ENCODE data around the gene JPT1.

Gene JPT1

GRCh38 chr17:75152922-75153779 is 1.2 kb downstream of the JPT1 start:
- no peak for TF ChIP-seq ZNF384 (IDR thresholded peaks at IDR 0.05)
- TF ChIP-seq FOXM1 (IDR thresholded peaks at IDR 0.05; ENCODE audit: borderline replicate concordance), result no peak
- peak; percentile 56 for TF ChIP-seq L3MBTL2 (conservative IDR thresholded peaks at IDR 0.05)
- ChIA-PET POLR2A (no interaction called here), CTCF (no interaction called here)
- peak; percentile 44 for DNase-seq (ENCODE audit: extremely low spot score)

- no peak for TF ChIP-seq BHLHE40 (IDR thresholded peaks at IDR 0.05; ENCODE audit: borderline replicate concordance)
- no peak for TF ChIP-seq SP1 (IDR thresholded peaks at IDR 0.05)
- TF ChIP-seq PKNOX1 (IDR thresholded peaks at IDR 0.05), result no peak
- no peak for TF ChIP-seq TARDBP (IDR thresholded peaks at IDR 0.05)
- no peak for TF ChIP-seq CTBP1 (IDR thresholded peaks at IDR 0.05; ENCODE audit: borderline replicate concordance)
- TF ChIP-seq LEF1 (IDR thresholded peaks at IDR 0.05; ENCODE audit: borderline replicate concordance), result no peak
- no peak for TF ChIP-seq ELF4 (IDR thresholded peaks at IDR 0.05)
- TF ChIP-seq FOXM1 (IDR thresholded peaks at IDR 0.05; ENCODE audit: borderline replicate concordance), result no peak
- no peak for TF ChIP-seq NFRKB (IDR thresholded peaks at IDR 0.05)
- TF ChIP-seq L3MBTL2 (conservative IDR thresholded peaks at IDR 0.05), result no peak
- no peak for TF ChIP-seq ZNF384 (IDR thresholded peaks at IDR 0.05)
- no peak for TF ChIP-seq HDGF (IDR thresholded peaks at IDR 0.05; ENCODE audit: borderline replicate concordance)
- TF ChIP-seq ARNT (IDR thresholded peaks at IDR 0.05), result no peak
- no peak for TF ChIP-seq FOXA1 (IDR thresholded peaks at IDR 0.05)
- TF ChIP-seq SUZ12 (IDR thresholded peaks at IDR 0.05), result no peak
- TF ChIP-seq FOXK2 (IDR thresholded peaks at IDR 0.05), result no peak
- POLR2A ChIA-PET, result no interaction called here
- DNase-seq (ENCODE audit: extremely low spot score), result no peak
- CTCF ChIA-PET, result no interaction called here
These were observed 1.8 kb downstream of the JPT1 start for GRCh38 chr17:75152523-75152921.

- TF ChIP-seq ARNT (IDR thresholded peaks at IDR 0.05), result no peak
- no peak for TF ChIP-seq BHLHE40 (IDR thresholded peaks at IDR 0.05; ENCODE audit: borderline replicate concordance)
- TF ChIP-seq HDGF (IDR thresholded peaks at IDR 0.05; ENCODE audit: borderline replicate concordance), result no peak
- TF ChIP-seq L3MBTL2 (conservative IDR thresholded peaks at IDR 0.05), result no peak
- TF ChIP-seq ELF4 (IDR thresholded peaks at IDR 0.05), result no peak
- no peak for TF ChIP-seq FOXK2 (IDR thresholded peaks at IDR 0.05)
- no peak for TF ChIP-seq NFRKB (IDR thresholded peaks at IDR 0.05)
- TF ChIP-seq ZNF384 (IDR thresholded peaks at IDR 0.05), result no peak
- TF ChIP-seq TARDBP (IDR thresholded peaks at IDR 0.05), result no peak
- no peak for TF ChIP-seq SP1 (IDR thresholded peaks at IDR 0.05)
- no peak for TF ChIP-seq LEF1 (IDR thresholded peaks at IDR 0.05; ENCODE audit: borderline replicate concordance)
- no peak for TF ChIP-seq SUZ12 (IDR thresholded peaks at IDR 0.05)
- TF ChIP-seq FOXA1 (IDR thresholded peaks at IDR 0.05), result no peak
- no peak for TF ChIP-seq FOXM1 (IDR thresholded peaks at IDR 0.05; ENCODE audit: borderline replicate concordance)
- DNase-seq (ENCODE audit: extremely low spot score), result no peak
- CTCF ChIA-PET, result no interaction called here
These were observed 2.4 kb downstream of the JPT1 start for GRCh38 chr17:75151930-75152329.

GRCh38 chr17:75147878-75148546 is 6.3 kb downstream of the JPT1 start:
- POLR2A ChIA-PET, result interaction anchor here (1.5 to 4.3 kb wide), 2 partner anchors 17 to 136 kb away, joined by 4 to 20 read pairs; partner anchors contain the start of genes MRPL58 and NT5C
- DNase-seq (ENCODE audit: extremely low spot score), result no peak
- TF ChIP-seq CTBP1 (IDR thresholded peaks at IDR 0.05; ENCODE audit: borderline replicate concordance), result no peak
- no peak for TF ChIP-seq SP1 (IDR thresholded peaks at IDR 0.05)
- no peak for TF ChIP-seq TARDBP (IDR thresholded peaks at IDR 0.05)
- TF ChIP-seq L3MBTL2 (conservative IDR thresholded peaks at IDR 0.05), result no peak
- TF ChIP-seq FOXM1 (IDR thresholded peaks at IDR 0.05; ENCODE audit: borderline replicate concordance), result no peak
- no peak for TF ChIP-seq SUZ12 (IDR thresholded peaks at IDR 0.05)
- no peak for TF ChIP-seq ARNT (IDR thresholded peaks at IDR 0.05)
- CTCF ChIA-PET, result interaction anchor here (1.0 kb wide), 1 partner anchor 17 kb away, joined by 3 read pairs; the partner anchor contains the start of gene NT5C

More at GRCh38 chr17:75151930-75152329, 2.4 kb downstream of the JPT1 start:
- POLR2A ChIA-PET, result interaction anchor here (4.3 kb wide), 1 partner anchor 21 kb away, joined by 20 read pairs; the partner anchor contains the start of gene NT5C

- TF ChIP-seq SP1 (IDR thresholded peaks at IDR 0.05), result no peak
- TF ChIP-seq TARDBP (IDR thresholded peaks at IDR 0.05), result no peak
- no peak for TF ChIP-seq NFRKB (IDR thresholded peaks at IDR 0.05)
- TF ChIP-seq FOXK2 (IDR thresholded peaks at IDR 0.05), result no peak
- no peak for TF ChIP-seq ARNT (IDR thresholded peaks at IDR 0.05)
- TF ChIP-seq FOXM1 (IDR thresholded peaks at IDR 0.05; ENCODE audit: borderline replicate concordance), result no peak
- TF ChIP-seq ZNF384 (IDR thresholded peaks at IDR 0.05), result no peak
- no peak for TF ChIP-seq LEF1 (IDR thresholded peaks at IDR 0.05; ENCODE audit: borderline replicate concordance)
- TF ChIP-seq SUZ12 (IDR thresholded peaks at IDR 0.05), result no peak
- TF ChIP-seq HDGF (IDR thresholded peaks at IDR 0.05; ENCODE audit: borderline replicate concordance), result no peak
- no peak for TF ChIP-seq FOXA1 (IDR thresholded peaks at IDR 0.05)
- TF ChIP-seq PKNOX1 (IDR thresholded peaks at IDR 0.05), result no peak
- DNase-seq (ENCODE audit: extremely low spot score), result no peak
- ChIA-PET POLR2A (interaction anchor here (0.6 to 1.7 kb wide), 3 partner anchors 12 to 87 kb away, joined by 3 to 14 read pairs (median 4); partner anchors contain the start of gene NT5C), CTCF (no interaction called here)
These were observed 7.7 kb downstream of the JPT1 start for GRCh38 chr17:75146592-75146991.

All from HEK293T (cell line).